Spleen (tissue), 11 donors: ENCODE measurements around the gene BIRC5. TPM values are rescaled to one million over a fixed set of nuclear protein-coding genes. Genes with fewer than 3 reads are reported as not detected.

ENCODE experiments used
- DNase-seq: peaks from one replicate; pipeline ENCODE4 v3.0.0-alpha.2; 2020
- H3K27ac ChIP-seq, 8 donors: fragments of 200-600 bp; sonication (generic) in 7 of 8; 1 replicate in 4 of 8; 2 replicates in 4 of 8; pipeline versions ENCODE4 v1.5.0 to v1.8.0; 2016 to 2021; ENCODE audit warnings: inconsistent platforms in 4 of 8, mild to moderate bottlenecking in 4 of 8, moderate library complexity in 1 of 8
- H3K27me3 ChIP-seq, 7 donors: fragments of 200-600 bp; sonication (generic) in 6 of 7; replicated peaks in 1 of 7; 1 replicate in 4 of 7; 2 replicates in 3 of 7; pipeline versions ENCODE4 v1.5.0 to v1.8.0; 2016 to 2021; ENCODE audit warnings: inconsistent platforms in 3 of 7, mild to moderate bottlenecking in 1 of 7
- H3K36me3 ChIP-seq, 6 donors: fragments of 200-600 bp; sonication (generic) in 5 of 6; 1 replicate in 4 of 6; 2 replicates in 2 of 6; pipeline versions ENCODE4 v1.5.0 to v1.8.0; 2016 to 2021; ENCODE audit warnings: inconsistent platforms in 2 of 6
- H3K4me1 ChIP-seq, 6 donors: fragments of 200-600 bp; sonication (generic) in 5 of 6; 1 replicate in 3 of 6; 2 replicates in 3 of 6; pipeline versions ENCODE4 v1.5.0 to v1.8.0; 2016 to 2021; ENCODE audit warnings: inconsistent platforms in 3 of 6
- H3K4me3 ChIP-seq, 8 donors: fragments of 200-600 bp; sonication (generic) in 7 of 8; 1 replicate in 4 of 8; 2 replicates in 4 of 8; pipeline versions ENCODE4 v1.5.0 to v1.8.0; 2016 to 2021; ENCODE audit warnings: inconsistent platforms in 4 of 8, mild to moderate bottlenecking in 4 of 8, moderate library complexity in 2 of 8
- H3K9me3 ChIP-seq, 8 donors: fragments of 200-600 bp; sonication (generic) in 7 of 8; 1 replicate in 4 of 8; 2 replicates in 4 of 8; pipeline versions ENCODE4 v1.5.0 to v1.8.0; 2016 to 2021; ENCODE audit warnings: inconsistent platforms in 4 of 8
- POLR2A ChIP-seq, 3 donors: fragments of 450-650 bp; IDR thresholded peaks; one replicate each; pipeline ENCODE4 v1.5.1; 2017; ENCODE audit warnings: antibody characterized with exemption in 3 of 3, mild to moderate bottlenecking in 1 of 3
- POLR2AphosphoS5 ChIP-seq, 3 donors: sonication (generic); formaldehyde crosslinking; IDR thresholded peaks; one replicate each; pipeline ENCODE4 v1.5.1; 2017; ENCODE audit warnings: antibody characterized with exemption in 3 of 3
- WGBS, 5 donors: extraction: QIAGEN DNeasy Blood & Tissue Kit in 3 of 5; methylation state at CpG; one replicate each; pipeline versions ENCODE4 v1.1.5 to v1.1.7; 2013 to 2018; 5-methylcytosine and 5-hydroxymethylcytosine counted together
- intact Hi-C: fragments of 100-400 bp; cut with DNase I; formaldehyde crosslinking; loops from one replicate; pipeline ENCODE4 v1.15.0; 2023; ENCODE audit warnings: low total_unique reads
- polyA plus RNA-seq, 3 donors: library from polyadenylated mRNA; stranded (reverse); fragments of 200-250 nt; gene quantifications; one replicate each; pipeline ENCODE4 v1.2.1, GENCODE V29; 2013
- total RNA-seq, 7 donors: library from RNA; depleted of rRNA in 3 of 7; stranded (reverse); fragments of >200 nt in 3 of 7; fragmentation: NEBNext Ultra II Directional in 4 of 7; extraction: Animal tissue kit (Norgen Biotek cat#: 25700) in 4 of 7; gene quantifications; one replicate each; pipeline versions ENCODE4 v1.1.0 to v1.2.1, GENCODE V29; 2016 to 2021
- TF ChIP-seq, protein P1 (sequence below), 11 experiments: fragments of 200-600 bp in 7 of 11; fragments of 450-650 bp in 4 of 11; sonication (generic) in 4 of 11; IDR thresholded peaks in 8 of 11; conservative IDR thresholded peaks in 3 of 11; 1 replicate in 7 of 11; 2 replicates in 4 of 11; pipeline versions ENCODE4 v1.4.0 to v1.8.0; 2016 to 2021; ENCODE audit warnings: antibody characterized with exemption in 11 of 11, inconsistent platforms in 4 of 11, mild to moderate bottlenecking in 1 of 11
- donor health status: healthy with polysubstance abuse.
- donor health status: DM: no; HTN: no; CAD: no; lungs with moderate emphysema.
- donor health status: DM: no; HTN: no; CAD: no.
- donor health status: Bipolar disorder and iron deficiency.
- donor health status: healthy.
- donor health status: DM: no; HTN: no; CAD: no.
- donor health status: DM: yes; HTN: yes; CAD: no.

Gene BIRC5
- total and polyA plus RNA-seq, 10 donors, result 2.1 to 11.9 (median 6.7) TPM

DNA sequence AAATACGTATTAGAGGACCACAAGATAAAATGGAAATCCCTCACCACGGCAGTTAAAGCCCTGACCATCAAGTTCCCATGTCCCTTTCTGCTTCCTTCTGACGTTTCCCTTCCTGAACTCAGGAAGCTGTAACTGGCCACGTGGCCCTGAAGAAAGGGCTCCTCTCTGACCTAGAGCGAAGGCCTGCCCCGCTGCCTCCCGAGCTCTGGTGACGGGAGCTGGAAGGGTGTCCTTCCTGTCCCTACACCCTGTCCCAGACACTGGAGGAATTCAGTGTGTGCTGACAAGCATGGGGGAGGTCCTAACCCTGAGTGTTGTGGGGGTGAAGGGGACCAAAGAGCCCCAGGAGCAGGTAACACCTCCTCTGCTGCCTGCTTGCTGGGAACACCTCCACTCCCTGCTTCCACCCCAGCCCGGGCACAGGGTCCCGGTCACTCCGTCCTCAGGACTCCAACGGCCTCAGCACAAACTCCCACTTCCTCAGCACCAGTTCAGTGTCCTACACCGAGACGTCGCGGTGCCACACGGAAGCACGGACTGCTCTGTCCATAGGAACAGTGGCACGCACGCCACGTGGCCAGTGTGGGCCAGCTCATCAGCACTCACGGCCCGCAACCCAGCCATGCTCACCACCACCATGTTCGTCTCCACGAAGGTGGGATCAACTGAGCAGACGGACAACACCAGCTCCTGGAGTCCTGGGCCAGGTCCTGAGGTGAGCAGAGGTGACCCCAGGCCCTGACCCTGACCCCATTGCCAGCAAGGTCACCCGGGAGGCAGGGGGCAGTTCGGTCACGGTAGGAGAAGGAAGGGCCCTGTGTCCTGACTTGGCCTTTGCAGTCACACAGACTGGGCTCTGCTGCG is 34.2 kb downstream of the BIRC5 start:
- intact Hi-C loops, result no loop called here
- Histone ChIP-seq H3K4me1 (peaks cover 24 to 52% (median 30%) of the 10 kb centered on the region in 6 donors), H3K36me3 (no peaks in the 10 kb centered on the region), H3K27me3 (no peaks in the 10 kb centered on the region), H3K27ac (peak overlapping the region in 2 of 8 donors; percentile 37 to 84), H3K4me3 (peak overlapping the region in 1 of 8 donors; percentile 50), H3K9me3 (no peaks in the 10 kb centered on the region)
- TF ChIP-seq POLR2AphosphoS5 (IDR thresholded peaks at IDR 0.05) (peak in 2 of 3 donors; percentile 71 to 84), POLR2A (IDR thresholded peaks at IDR 0.05) (no peak)
- TF ChIP-seq, protein P1, sequence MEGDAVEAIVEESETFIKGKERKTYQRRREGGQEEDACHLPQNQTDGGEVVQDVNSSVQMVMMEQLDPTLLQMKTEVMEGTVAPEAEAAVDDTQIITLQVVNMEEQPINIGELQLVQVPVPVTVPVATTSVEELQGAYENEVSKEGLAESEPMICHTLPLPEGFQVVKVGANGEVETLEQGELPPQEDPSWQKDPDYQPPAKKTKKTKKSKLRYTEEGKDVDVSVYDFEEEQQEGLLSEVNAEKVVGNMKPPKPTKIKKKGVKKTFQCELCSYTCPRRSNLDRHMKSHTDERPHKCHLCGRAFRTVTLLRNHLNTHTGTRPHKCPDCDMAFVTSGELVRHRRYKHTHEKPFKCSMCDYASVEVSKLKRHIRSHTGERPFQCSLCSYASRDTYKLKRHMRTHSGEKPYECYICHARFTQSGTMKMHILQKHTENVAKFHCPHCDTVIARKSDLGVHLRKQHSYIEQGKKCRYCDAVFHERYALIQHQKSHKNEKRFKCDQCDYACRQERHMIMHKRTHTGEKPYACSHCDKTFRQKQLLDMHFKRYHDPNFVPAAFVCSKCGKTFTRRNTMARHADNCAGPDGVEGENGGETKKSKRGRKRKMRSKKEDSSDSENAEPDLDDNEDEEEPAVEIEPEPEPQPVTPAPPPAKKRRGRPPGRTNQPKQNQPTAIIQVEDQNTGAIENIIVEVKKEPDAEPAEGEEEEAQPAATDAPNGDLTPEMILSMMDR (IDR thresholded peaks at IDR 0.05 in 8 of 11, conservative IDR thresholded peaks at IDR 0.05 in 3 of 11), result no peak
- 78 to 82% (median 79%) methylated on average over 20 to 30 of the region's 30 CpGs for WGBS, 5 donors
- DNase-seq, result no peak

DNA sequence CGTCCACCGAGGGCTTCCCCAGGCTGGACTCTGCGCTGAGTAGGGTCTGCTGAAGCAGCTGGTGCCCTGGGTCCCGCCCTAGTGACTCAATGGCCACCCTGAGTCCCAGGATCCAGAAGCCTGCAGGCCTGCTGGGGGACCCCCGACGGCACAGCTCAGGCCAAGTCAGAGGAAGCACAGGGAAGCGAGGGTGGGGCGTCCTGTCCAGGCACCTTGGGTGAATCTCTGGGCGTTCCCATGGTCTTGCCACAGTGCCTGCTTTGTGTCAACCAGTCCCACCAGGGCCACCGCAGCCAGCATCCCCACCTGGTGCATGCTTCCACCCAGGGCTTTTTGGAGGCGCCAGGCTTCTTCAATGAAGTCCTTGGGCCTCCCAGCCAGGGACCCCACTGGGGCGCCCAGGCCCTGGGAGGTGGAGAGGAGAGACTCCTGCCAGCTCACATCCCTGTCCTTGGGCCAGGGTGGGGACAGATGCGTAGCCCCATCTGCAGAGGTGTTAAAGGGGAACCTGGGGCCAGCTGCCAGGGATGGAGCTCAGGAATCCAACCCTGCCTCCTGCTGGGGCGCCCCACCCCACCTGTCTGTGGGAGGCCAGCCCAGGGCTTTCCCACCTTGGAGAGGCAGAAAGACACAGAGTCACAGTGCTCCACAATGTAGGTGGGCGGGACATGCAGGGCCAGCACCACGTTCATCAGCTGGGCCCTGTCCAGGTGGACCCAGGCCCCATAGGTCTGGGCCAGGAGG is 35.2 kb downstream of the BIRC5 start:
- H3K4me1 ChIP-seq, result peaks cover 30 to 60% (median 38%) of the 10 kb centered on the region in 6 donors
- DNase-seq, result no peak
- H3K9me3 ChIP-seq, result no peaks in the 10 kb centered on the region
- H3K27me3 ChIP-seq, result no peaks in the 10 kb centered on the region
- peak overlapping the region in 1 of 8 donors; percentile 50 for H3K4me3 ChIP-seq
- H3K36me3 ChIP-seq, result no peaks in the 10 kb centered on the region
- 86 to 90% (median 89%) methylated on average over 11 to 16 of the region's 16 CpGs for WGBS, 5 donors
- intact Hi-C loops, result no loop called here
- no peak for TF ChIP-seq POLR2A (IDR thresholded peaks at IDR 0.05)
- TF ChIP-seq, protein P1 (IDR thresholded peaks at IDR 0.05 in 8 of 11, conservative IDR thresholded peaks at IDR 0.05 in 3 of 11), result no peak
- no peak for TF ChIP-seq POLR2AphosphoS5 (IDR thresholded peaks at IDR 0.05)
- H3K27ac ChIP-seq, result peak overlapping the region in 2 of 8 donors; percentile 37 to 84

DNA sequence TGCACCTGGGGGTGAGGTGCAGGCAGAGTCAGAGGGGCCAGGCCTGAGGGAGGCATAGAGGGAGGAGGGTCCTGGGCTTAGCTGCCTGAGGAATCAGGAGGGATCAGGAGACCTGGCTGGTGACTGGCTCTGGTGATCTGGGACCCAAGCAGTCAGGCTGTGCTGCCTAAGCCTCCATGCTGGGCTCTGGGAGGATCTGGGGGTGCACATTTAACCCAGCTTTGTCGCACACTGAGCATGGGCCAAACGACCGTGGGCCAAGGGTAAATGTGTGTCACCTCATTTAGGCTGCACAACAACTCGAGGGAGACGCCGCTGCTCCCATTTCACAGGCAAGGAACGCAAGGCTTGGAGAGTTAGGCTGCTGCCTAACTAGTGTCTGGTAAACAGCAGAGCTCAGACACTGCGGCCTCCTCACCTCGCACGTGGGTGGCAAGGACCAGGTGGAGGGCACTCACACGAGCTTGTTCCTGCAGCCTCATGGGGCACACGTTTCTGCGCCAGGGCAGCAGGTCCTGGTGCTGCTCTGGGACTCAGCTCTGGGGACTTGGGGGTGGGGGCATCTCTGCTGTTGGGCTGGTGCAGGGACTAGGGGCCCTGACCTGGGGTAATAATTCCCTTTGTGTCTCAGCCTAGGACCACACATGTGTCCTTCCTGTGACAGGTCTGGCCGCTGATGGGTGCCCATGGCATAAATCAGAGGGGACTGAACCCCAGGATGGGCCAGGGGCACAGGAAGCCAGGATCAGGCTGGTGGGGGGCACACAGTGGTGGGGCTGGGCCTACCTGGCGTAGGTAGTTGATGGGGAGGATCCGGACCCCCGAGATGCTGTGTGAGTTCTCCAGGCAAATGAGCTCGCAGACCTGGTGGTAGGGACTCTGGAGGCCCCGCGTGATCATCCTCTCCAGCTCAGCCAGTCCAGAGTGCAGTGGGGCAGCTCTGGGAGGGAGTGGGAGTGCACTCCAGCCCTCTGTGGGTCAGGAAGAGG is 36.1 kb downstream of the BIRC5 start:
- TF ChIP-seq POLR2AphosphoS5 (IDR thresholded peaks at IDR 0.05) (no peak), POLR2A (IDR thresholded peaks at IDR 0.05) (no peak)
- TF ChIP-seq, protein P1 (IDR thresholded peaks at IDR 0.05 in 8 of 11, conservative IDR thresholded peaks at IDR 0.05 in 3 of 11), result no peak
- WGBS, 5 donors, result 76 to 86% (median 78%) methylated on average over 15 to 20 of the region's 20 CpGs
- peaks cover 31 to 67% (median 41%) of the 10 kb centered on the region in 6 donors for H3K4me1 ChIP-seq
- H3K27me3 ChIP-seq, result no peaks in the 10 kb centered on the region
- H3K9me3 ChIP-seq, result no peaks in the 10 kb centered on the region
- intact Hi-C loops, result loop anchor here (5.0 kb wide), 1 partner anchor 138 kb away; no protein-coding TSS in a partner anchor
- H3K27ac ChIP-seq, result peak overlapping the region in 3 of 8 donors; percentile 8 to 94 (median 71)
- DNase-seq, result peak; percentile 80
- H3K4me3 ChIP-seq, result peak overlapping the region in 1 of 8 donors; percentile 50
- no peaks in the 10 kb centered on the region for H3K36me3 ChIP-seq
